Measurements from ENCODE around the gene PLA2R1. TPM values are rescaled to one million over a fixed set of nuclear protein-coding genes. Genes with fewer than 3 reads are reported as not detected.
"Not testable (repeated sequence)": the region's sequence is repeated elsewhere in the genome, so short reads cannot be mapped to it uniquely, and the experiment has no call there.

The PLA2R1 gene
- total RNA-seq, 1 donor from 2014 or later: not detected

GRCh38 chr2:159984034-159984433 lies 78.4 kb downstream of the PLA2R1 start:
- intact Hi-C loops (cut with micrococcal nuclease): no loop called here

- intact Hi-C loops (cut with micrococcal nuclease): no loop called here
Observed at GRCh38 chr2:159982842-159983785, 79.3 kb downstream of the PLA2R1 start.

- intact Hi-C loops (cut with micrococcal nuclease): no loop called here
Observed at GRCh38 chr2:159982270-159982669, 80.1 kb downstream of the PLA2R1 start.

- intact Hi-C loops (cut with micrococcal nuclease): no loop called here
Observed at GRCh38 chr2:159976527-159977160, 85.8 kb downstream of the PLA2R1 start.

DNA sequence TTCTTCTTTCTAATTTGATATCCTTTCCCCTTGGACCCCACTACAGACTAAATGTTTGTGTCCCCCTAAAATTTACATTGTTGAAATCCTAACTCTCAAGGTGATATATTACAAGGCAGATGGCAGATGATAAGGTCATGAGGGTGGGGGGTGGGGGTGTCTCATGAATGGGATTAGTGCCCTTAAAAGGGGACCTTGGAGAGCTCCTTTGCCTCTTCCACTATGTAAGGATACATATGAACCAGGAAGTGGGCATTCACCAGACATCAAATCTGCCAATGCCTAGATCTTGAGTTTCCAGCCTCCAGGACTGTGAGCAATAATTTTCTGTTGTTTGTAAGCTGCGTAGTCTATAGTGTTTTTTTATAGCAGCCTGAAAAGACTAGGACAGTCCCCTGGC lies 89.1 kb downstream of the PLA2R1 start:
- intact Hi-C loops (cut with micrococcal nuclease): no loop called here

- intact Hi-C loops (cut with micrococcal nuclease): no loop called here
Observed at GRCh38 chr2:159971365-159972152, 90.9 kb downstream of the PLA2R1 start.

DNA sequence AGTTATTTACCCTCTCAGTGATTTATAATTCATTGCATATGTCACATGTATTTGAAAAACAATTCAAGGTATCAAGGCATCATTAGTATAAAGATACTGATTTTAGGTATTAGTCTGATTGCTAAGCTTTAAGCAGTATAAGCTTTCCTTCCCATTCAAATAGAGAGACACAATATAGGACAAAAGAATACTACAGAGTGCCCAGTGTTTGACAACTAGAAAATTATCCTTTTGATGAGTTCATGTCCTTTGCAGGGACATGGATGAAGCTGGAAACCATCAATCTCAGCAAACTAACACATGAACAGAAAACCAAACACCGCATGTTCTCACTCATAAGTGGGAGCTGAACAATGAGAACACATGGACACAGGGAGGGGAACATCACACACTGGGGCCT lies 91.9 kb downstream of the PLA2R1 start:
- intact Hi-C loops (cut with micrococcal nuclease): not testable (repeated sequence)

GRCh38 chr2:159968279-159968900 lies 94.0 kb downstream of the PLA2R1 start:
- intact Hi-C loops (cut with micrococcal nuclease): loop anchor here (1.0 kb wide), 1 partner anchor 1067 kb away; no protein-coding TSS in a partner anchor

- intact Hi-C loops (cut with micrococcal nuclease): no loop called here
Observed at GRCh38 chr2:159963700-159964099, 98.7 kb downstream of the PLA2R1 start.

- intact Hi-C loops (cut with micrococcal nuclease): not testable (repeated sequence)
Observed at GRCh38 chr2:159962513-159962912, 99.9 kb downstream of the PLA2R1 start.

DNA sequence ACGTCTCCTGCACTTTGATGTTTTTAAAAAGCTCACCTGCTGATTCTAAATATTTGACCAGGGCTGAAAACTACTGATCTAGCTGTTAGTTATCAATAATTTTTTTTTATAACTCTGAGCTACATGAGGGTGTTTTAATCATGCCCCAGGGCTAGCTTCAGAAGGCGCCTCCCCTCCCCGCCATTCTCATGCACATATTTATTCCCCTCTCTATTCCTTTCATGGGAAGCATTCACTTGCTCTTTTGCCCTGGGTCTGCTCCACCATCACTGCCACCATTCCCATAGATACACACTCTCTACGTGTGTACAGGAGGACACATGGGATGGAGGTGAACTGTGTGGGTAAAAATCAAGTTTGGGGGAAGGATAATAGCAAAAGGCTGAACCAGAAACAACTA lies 101.0 kb downstream of the PLA2R1 start:
- intact Hi-C loops (cut with micrococcal nuclease): no loop called here

DNA sequence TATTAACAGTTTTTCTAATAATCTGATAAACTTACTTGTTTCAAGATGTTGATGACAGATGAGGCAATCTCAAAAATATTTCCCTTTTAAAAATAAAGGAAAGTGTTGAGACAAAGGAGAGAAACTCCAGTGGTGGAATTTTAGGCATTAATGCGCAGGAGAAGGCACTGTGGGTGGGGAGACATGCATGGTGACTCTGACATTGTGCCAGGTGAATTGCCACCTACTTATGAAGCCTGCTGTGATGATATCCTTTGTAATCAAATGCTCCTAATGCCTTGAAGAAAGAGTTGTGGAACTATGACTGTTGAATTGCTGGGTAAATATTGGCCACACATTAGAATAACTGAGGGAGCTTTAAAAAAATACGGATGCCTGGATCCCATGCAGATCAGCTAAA lies 101.4 kb downstream of the PLA2R1 start:
- intact Hi-C loops (cut with micrococcal nuclease): no loop called here

GRCh38 chr2:159960414-159960813 lies 102.0 kb downstream of the PLA2R1 start:
- intact Hi-C loops (cut with micrococcal nuclease): no loop called here

- intact Hi-C loops (cut with micrococcal nuclease): no loop called here
Observed at GRCh38 chr2:159959136-159959535, 103.3 kb downstream of the PLA2R1 start.

GRCh38 chr2:159953136-159953823 lies 109.1 kb downstream of the PLA2R1 start:
- intact Hi-C loops (cut with micrococcal nuclease): no loop called here

DNA sequence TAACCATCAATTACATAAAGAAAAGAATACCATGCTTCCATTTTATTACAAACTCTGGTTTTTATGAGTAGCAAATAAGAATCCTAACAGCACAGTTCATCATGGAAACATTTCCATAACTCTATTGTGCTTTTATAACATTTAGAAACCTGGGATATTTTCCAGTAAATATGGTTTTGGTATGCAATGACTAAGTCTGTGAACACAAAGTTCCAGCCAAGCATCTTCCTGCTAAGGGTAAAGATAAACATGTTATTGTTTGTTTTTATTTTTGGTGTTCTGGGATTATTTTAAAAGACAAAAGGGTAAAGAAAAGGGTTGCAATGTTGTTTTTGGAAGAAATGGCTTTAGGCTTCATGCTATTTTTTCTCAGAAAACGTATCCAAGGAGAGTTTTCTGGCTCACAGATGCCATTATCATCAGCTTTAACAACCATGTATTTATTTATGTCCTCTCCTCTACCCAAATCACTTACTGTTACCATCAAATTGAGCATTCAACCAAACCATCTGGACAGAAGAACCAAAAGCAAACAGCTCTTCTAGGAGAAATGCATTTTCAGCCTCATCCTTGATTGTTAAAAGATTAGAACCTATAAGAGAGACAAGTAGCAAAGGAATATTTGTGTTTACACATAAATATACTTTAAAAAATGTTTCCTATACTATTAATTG lies 116.0 kb downstream of the PLA2R1 start:
- intact Hi-C loops (cut with micrococcal nuclease): no loop called here

DNA sequence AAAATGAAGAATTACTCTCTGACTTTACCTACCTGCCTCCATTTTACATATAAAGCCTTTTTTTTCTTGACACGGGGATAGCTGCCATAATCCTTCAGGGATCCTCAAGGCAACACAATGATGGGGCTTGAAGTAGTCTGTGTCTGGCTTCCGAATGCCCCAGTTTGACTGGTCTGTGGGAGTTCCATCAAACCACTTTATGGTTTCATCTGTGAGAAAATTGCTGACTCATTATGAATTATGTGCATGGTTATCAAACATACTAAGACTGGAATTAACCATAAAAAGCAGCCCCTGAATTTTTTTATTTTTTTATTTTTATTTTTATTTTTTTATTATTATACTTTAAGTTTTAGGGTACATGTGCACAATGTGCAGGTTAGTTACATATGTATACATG lies 117.5 kb downstream of the PLA2R1 start:
- intact Hi-C loops (cut with micrococcal nuclease): no loop called here

DNA sequence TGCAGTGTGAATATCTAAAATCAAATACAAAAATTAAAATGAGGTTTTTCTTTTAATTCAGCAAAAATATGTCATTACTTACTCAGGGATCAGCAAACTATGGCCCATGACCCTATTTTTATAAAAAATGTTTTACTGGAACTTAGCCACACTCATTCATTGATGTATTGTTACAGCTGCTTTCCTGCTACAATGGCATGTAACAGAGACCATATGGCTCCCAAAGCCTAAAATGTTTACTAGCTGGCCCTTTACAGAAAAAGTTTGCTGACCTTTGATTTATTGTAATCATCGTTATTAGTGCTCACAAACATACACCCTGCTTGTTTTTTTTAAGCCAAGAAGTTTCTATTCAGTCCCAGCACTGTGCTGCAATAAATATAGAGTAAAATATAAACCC lies 120.3 kb downstream of the PLA2R1 start:
- intact Hi-C loops (cut with micrococcal nuclease): no loop called here

GRCh38 chr2:159941729-159942128 lies 120.7 kb downstream of the PLA2R1 start:
- intact Hi-C loops (cut with micrococcal nuclease): no loop called here

DNA sequence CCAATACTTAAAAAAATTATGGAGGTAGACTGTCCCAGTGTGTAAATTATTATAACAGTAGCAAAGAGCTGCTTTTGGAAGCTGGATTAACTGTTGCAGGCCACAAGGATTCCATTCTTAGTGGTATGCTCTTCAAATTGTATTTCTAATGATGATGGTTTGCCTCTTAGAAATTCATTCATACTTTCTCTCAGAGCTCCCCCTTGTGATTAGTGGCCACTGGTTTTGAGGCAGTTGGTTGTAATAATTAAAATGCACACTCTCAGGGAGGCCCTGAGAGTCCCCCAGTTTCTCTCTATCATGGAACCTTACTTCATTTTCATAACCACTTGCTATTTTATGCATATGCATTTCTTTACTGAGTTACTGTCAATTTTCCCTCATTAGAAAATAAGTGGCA lies 122.5 kb downstream of the PLA2R1 start:
- intact Hi-C loops (cut with micrococcal nuclease): no loop called here

All from T-helper 1 cell treated with Interleukin-12 subunit alpha and Interleukin-12 subunit beta and Interleukin-4 antibody, amounts not matched to agents 30 ng/mL and 1 ng/mL, for 36 hours (primary cell).